Thymus (tissue), 11 donors: ENCODE results near the gene PMM2. TPM values are rescaled to one million over a fixed set of nuclear protein-coding genes. Genes with fewer than 3 reads are reported as not detected.
"Not testable (repeated sequence)": the region's sequence is repeated elsewhere in the genome, so short reads cannot be mapped to it uniquely, and the experiment has no call there.

ENCODE experiments used
- DNase-seq, 9 donors: peaks; one replicate each; pipeline ENCODE4 v3.0.0-alpha.2; 2013; ENCODE audit warnings: low spot score in 9 of 9, low read depth in 6 of 9, missing footprints in 1 of 9
- H3K27ac ChIP-seq, 2 donors: one replicate each; pipeline ENCODE4 v1.5.1; 2013; ENCODE audit warnings: control low read depth in 1 of 2, low read depth in 1 of 2, low read length in 1 of 2, mild to moderate bottlenecking in 1 of 2, moderate library complexity in 1 of 2
- H3K27me3 ChIP-seq, 2 donors: one replicate each; pipeline ENCODE4 v1.5.1; 2013; ENCODE audit warnings: low read length in 1 of 2; ENCODE audit not compliant: control insufficient read depth in 2 of 2, insufficient read depth in 1 of 2
- H3K36me3 ChIP-seq, 2 donors: one replicate each; pipeline ENCODE4 v1.5.1; 2013; ENCODE audit warnings: low read length in 1 of 2, mild to moderate bottlenecking in 1 of 2, moderate library complexity in 1 of 2; ENCODE audit not compliant: control insufficient read depth in 2 of 2, insufficient read depth in 2 of 2
- H3K4me1 ChIP-seq, 2 donors: one replicate each; pipeline ENCODE4 v1.5.1; 2013; ENCODE audit warnings: low read length in 2 of 2; ENCODE audit not compliant: control insufficient read depth in 2 of 2, insufficient read depth in 2 of 2
- H3K4me3 ChIP-seq, 2 donors: one replicate each; pipeline ENCODE4 v1.5.1; 2013; ENCODE audit warnings: low read length in 2 of 2, control low read depth in 1 of 2, mild to moderate bottlenecking in 1 of 2
- H3K9me3 ChIP-seq, 2 donors: one replicate each; pipeline ENCODE4 v1.5.1; 2013; ENCODE audit warnings: low read length in 1 of 2, mild to moderate bottlenecking in 1 of 2; ENCODE audit not compliant: control insufficient read depth in 2 of 2, insufficient read depth in 1 of 2
- WGBS: extraction: QIAGEN DNeasy Blood & Tissue Kit; methylation state at CpG from one replicate; pipeline ENCODE4 v1.1.7; 2013; 5-methylcytosine and 5-hydroxymethylcytosine counted together
- polyA plus RNA-seq: library from polyadenylated mRNA; stranded (reverse); fragments of 200-250 nt; gene quantifications from one replicate; pipeline ENCODE4 v1.2.3, GENCODE V29; 2013
- total RNA-seq: library from RNA; stranded (reverse); fragments of 120-200 nt; gene quantifications from one replicate; pipeline ENCODE4 v1.2.4, GENCODE V29; 2013
- donor health status: healthy.

The PMM2 gene
- total and polyA plus RNA-seq, 2 donors, result 13.8 to 18.6 TPM

- H3K4me1 ChIP-seq, H3K36me3 ChIP-seq, DNase-seq, H3K4me3 ChIP-seq, H3K9me3 ChIP-seq, H3K27ac ChIP-seq, H3K27me3 ChIP-seq: not testable (repeated sequence)
- 91% methylated on average over 12 of the region's 12 CpGs for WGBS
These were observed 45.7 kb downstream of the PMM2 start for GRCh38 chr16:8843296-8843695.

DNA sequence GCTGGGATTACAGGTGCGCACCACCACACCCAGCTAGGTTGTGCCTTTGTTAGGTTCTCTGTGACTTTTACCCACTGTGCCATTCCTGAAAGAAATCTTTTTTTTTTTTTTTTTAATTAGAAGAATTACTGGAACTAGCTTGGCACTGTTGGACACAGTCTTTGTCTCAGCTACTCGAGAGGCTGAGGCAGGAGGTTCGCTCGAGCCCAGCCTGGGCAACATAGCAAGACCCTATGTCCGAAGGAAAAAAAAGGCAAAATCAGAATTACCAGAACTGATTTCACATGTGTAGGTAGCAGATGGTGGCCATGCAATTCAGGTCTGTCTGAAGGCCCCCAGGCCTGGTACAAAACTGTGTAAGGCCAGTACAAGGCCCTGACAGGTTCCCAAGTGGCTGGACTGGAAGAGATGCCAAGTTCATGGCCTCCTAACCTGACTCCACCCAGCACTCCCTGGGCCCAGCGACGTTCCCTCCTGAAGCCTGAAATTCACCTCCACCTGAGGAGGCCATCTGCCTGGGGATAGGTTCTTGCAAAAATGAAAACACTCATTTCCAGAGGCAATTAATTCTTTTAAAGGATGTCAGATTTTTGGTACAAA lies 48.2 kb downstream of the PMM2 start:
- Histone ChIP-seq H3K27me3 (no peaks in the 10 kb centered on the region), H3K27ac (no peak overlapping the region), H3K9me3 (no peaks in the 10 kb centered on the region), H3K4me3 (no peak overlapping the region), H3K36me3 (peaks cover 24 to 33% of the 10 kb centered on the region in 2 donors), H3K4me1 (no peaks in the 10 kb centered on the region)
- 98% methylated on average over 7 of the region's 7 CpGs for WGBS
- no peak for DNase-seq

DNA sequence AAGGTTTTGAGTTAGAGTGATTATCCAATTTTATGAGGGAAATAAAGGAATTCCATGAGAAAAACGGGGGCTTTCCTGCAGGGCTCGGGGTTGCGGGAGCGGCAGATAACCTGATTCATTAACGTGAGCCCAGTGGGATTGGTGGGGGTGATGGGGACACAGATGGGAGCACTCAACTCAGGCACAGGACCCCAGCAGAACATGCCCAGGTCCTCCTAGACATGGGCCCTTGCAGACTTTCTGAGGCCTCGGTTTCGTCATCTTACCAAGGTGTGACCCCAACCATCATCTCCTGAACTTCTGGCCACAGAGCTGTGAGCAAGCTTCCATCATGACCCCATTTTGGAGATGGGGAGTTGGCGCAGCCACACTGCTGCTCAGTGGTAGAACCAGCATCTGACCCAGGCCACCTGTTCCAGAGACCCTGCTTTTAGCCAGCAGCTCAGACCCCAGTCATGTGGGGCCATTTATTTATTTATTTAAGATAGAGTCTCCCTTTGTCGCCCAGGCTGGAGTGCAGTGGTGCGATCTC lies 48.8 kb downstream of the PMM2 start:
- H3K4me1 ChIP-seq, result no peaks in the 10 kb centered on the region
- H3K27me3 ChIP-seq, result no peaks in the 10 kb centered on the region
- WGBS, result 98% methylated on average over 10 of the region's 10 CpGs
- DNase-seq, result no peak
- H3K27ac ChIP-seq, result no peak overlapping the region
- H3K9me3 ChIP-seq, result no peaks in the 10 kb centered on the region
- peaks cover 24 to 33% of the 10 kb centered on the region in 2 donors for H3K36me3 ChIP-seq
- no peak overlapping the region for H3K4me3 ChIP-seq

- Histone ChIP-seq H3K4me3 (no peak overlapping the region), H3K9me3 (no peaks in the 10 kb centered on the region), H3K27me3 (no peaks in the 10 kb centered on the region), H3K27ac (no peak overlapping the region), H3K4me1 (no peaks in the 10 kb centered on the region), H3K36me3 (peaks cover 24 to 37% of the 10 kb centered on the region in 2 donors)
- no peak for DNase-seq
- 90% methylated on average over 13 of the region's 13 CpGs for WGBS
These were observed 49.5 kb downstream of the PMM2 start for GRCh38 chr16:8847145-8847544.

DNA sequence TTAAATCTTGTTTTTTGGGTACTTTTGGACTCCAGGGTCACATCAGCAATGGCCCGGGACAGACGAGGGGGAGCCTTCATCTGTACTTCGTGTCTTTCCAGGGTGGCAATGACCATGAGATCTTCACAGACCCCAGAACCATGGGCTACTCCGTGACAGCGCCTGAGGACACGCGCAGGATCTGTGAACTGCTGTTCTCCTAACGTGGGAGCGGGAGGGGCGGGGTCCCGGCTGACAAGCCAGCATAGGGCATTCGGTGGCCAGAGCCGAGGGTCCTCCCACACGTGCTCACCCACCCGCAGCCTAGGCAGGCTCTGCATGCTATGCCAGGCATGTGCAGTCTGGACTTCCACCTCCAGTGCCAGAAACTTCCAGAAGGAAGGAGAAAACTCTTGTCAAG lies 50.0 kb downstream of the PMM2 start:
- peaks cover 24 to 41% of the 10 kb centered on the region in 2 donors for H3K36me3 ChIP-seq
- H3K27me3 ChIP-seq, result no peaks in the 10 kb centered on the region
- no peak for DNase-seq
- H3K4me3 ChIP-seq, result no peak overlapping the region
- no peaks in the 10 kb centered on the region for H3K9me3 ChIP-seq
- WGBS, result 98% methylated on average over 15 of the region's 15 CpGs
- no peak overlapping the region for H3K27ac ChIP-seq
- H3K4me1 ChIP-seq, result no peaks in the 10 kb centered on the region

DNA sequence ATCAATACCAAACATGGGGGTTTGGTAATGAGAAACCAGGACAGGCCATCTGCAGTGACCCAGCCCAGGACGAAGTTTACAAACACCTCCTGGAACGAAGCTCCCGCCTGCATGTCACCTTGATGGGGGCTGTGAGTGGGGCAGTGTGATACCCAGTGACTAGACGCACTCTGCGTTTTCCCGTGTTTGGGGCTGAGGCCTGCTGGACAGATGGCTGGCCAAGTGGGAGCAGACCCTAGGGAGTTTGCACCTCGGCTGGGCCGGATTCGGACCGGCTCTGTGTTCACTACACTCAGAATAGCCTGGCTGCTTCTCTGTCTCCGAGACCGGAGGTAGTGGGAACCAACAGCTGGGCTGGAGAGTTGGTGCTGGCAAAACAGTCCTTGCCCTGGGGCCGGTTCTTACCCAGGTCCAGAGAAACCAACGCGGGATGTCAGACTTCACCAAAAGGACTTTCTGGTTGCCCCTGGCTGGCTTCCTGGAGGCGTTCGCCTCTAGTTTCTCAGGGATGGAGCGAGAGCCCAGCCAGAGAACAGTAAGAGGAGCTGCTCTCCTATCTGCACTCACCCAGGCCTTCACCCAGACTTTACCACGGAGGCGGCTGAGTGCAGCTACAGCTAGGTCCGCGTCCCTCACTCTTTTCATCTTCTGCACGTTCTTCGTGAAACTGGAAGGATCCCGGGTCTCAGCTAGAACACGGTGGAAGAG lies 50.7 kb downstream of the PMM2 start:
- H3K27ac ChIP-seq, result no peak overlapping the region
- no peak overlapping the region for H3K4me3 ChIP-seq
- H3K4me1 ChIP-seq, result no peaks in the 10 kb centered on the region
- 96% methylated on average over 26 of the region's 26 CpGs for WGBS
- H3K36me3 ChIP-seq, result peaks cover 26 to 45% of the 10 kb centered on the region in 2 donors
- H3K27me3 ChIP-seq, result no peaks in the 10 kb centered on the region
- no peaks in the 10 kb centered on the region for H3K9me3 ChIP-seq
- no peak for DNase-seq

- Histone ChIP-seq H3K4me3 (no peak overlapping the region), H3K27me3 (no peaks in the 10 kb centered on the region), H3K27ac (no peak overlapping the region), H3K9me3 (no peaks in the 10 kb centered on the region), H3K36me3 (peaks cover 29 to 51% of the 10 kb centered on the region in 2 donors), H3K4me1 (no peaks in the 10 kb centered on the region)
- no peak for DNase-seq
- WGBS, result 97% methylated on average over 8 of the region's 8 CpGs
These were observed 51.3 kb downstream of the PMM2 start for GRCh38 chr16:8848939-8849391.

DNA sequence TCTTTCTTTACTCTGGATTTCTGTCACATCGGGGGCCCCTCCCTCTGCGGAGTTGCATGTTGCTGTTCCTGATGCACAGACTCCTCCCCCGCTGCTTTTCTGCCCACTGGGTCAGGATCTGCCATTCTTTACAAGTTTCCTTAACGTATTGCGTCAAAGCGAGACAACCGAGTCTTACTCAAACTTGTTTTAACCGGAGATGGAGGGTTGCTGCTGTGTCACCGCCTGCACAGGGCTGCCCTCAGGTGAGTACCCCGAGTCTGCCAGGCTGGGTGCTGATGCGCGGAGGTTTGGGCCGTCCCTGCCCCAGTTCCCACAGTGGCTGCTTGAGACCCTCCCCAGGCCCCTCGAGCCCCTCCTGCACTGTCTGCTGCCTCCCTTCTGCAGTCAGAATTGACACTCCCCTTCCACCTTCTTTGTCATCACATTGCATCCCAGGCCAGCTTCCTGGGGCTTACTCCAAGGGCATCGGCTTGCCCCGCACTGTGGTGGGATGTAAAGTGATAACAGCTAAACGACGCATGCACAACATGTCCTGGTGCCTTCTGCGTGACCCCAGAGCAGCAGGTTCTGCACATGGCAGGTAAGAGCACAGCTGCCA lies 51.9 kb downstream of the PMM2 start:
- no peaks in the 10 kb centered on the region for H3K4me1 ChIP-seq
- no peaks in the 10 kb centered on the region for H3K27me3 ChIP-seq
- peaks cover 33 to 56% of the 10 kb centered on the region in 2 donors for H3K36me3 ChIP-seq
- no peaks in the 10 kb centered on the region for H3K9me3 ChIP-seq
- H3K27ac ChIP-seq, result no peak overlapping the region
- no peak overlapping the region for H3K4me3 ChIP-seq
- 92% methylated on average over 19 of the region's 19 CpGs for WGBS
- no peak for DNase-seq

- H3K27ac ChIP-seq, result peak overlapping the region in 1 of 2 donors; percentile 12
- H3K4me3 ChIP-seq, result no peak overlapping the region
- H3K27me3 ChIP-seq, result no peaks in the 10 kb centered on the region
- WGBS, result 32% methylated on average over 11 of the region's 11 CpGs
- H3K36me3 ChIP-seq, result peaks cover 42 to 65% of the 10 kb centered on the region in 2 donors
- no peaks in the 10 kb centered on the region for H3K9me3 ChIP-seq
- H3K4me1 ChIP-seq, result no peaks in the 10 kb centered on the region
- no peak for DNase-seq
These were observed 52.7 kb downstream of the PMM2 start for GRCh38 chr16:8850279-8850885.
